HG03280 (cell line): ENCODE measurements around the gene PLAC1.

Source experiments
- ATAC-seq: cut with Tn5 transposase; IDR thresholded peaks from one replicate; pipeline ENCODE4 v1.9.1; 2021; ENCODE audit warnings: mild to moderate bottlenecking, moderate library complexity; ENCODE audit not compliant: unreplicated experiment

Gene PLAC1, protein sequence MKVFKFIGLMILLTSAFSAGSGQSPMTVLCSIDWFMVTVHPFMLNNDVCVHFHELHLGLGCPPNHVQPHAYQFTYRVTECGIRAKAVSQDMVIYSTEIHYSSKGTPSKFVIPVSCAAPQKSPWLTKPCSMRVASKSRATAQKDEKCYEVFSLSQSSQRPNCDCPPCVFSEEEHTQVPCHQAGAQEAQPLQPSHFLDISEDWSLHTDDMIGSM

DNA sequence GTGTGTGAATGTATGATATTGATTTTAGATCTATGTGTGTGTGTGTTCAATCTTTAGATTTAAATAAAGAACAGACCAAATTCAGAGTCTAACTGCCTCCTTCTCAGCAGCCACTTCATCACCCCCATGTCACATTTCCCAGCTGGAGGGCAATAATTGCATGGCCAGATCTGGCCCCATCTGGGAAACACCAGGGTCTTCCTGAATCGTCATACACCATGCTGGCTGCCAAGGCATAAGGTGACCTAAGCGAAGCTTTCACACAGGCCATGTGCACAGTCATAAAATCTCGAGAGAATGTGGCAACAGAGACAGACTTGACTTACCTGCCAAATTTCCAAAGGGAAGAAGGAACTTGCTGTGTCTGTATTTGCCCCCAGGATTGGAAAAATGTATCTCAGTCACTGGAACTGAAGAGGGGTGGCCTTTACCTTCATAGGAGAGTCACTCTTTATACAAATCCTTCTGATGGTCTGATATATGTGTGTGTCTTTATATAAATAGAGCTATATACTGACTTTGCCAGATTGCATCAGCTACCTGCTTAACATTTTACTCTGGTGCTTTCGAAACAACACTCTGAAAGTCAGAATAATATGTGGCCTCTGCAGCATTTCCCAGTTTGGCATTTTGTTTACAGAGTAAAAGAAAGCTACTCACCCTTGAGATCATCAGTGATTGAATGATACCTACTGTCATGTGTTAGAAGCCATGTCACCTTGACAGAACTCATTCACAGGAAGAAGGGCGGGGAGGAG, at the start of gene PLAC1:
Gene PLAC1 (minus strand): TSS at position 470 of the 758 bp plus-strand sequence. CDS start 91,789 bp downstream, outside the sequence.
- no peak for ATAC-seq

- no peak for ATAC-seq
These were observed 47.9 kb upstream of the PLAC1 start for GRCh38 chrX:134706138-134706537.

DNA sequence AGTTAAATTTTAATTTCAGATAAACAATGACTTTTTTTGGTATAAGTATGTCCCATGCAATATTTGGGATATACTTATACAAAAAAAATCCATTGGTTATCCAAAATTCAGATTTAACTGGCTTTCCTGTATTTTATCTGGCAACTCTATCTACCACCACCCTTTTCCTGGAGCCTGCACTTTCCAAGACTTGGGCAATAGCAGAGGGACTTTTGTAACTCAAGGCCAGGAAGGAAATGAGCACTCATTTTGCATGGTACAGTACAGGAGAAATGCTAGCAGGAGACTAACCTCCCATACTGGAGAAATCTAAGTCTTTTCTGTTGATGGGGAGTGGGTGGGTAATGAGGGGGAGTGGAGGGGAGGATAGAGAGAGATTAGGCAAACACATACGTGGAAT, 37.7 kb upstream of the PLAC1 start:
- no peak for ATAC-seq

- no peak for ATAC-seq
These were observed 36.4 kb upstream of the PLAC1 start for GRCh38 chrX:134694333-134695322.

GRCh38 chrX:134693644-134694043, 35.4 kb upstream of the PLAC1 start:
- no peak for ATAC-seq

- ATAC-seq: no peak
These were observed 34.7 kb upstream of the PLAC1 start for GRCh38 chrX:134692990-134693389.

- ATAC-seq: no peak
These were observed 34.0 kb upstream of the PLAC1 start for GRCh38 chrX:134692233-134692632.

DNA sequence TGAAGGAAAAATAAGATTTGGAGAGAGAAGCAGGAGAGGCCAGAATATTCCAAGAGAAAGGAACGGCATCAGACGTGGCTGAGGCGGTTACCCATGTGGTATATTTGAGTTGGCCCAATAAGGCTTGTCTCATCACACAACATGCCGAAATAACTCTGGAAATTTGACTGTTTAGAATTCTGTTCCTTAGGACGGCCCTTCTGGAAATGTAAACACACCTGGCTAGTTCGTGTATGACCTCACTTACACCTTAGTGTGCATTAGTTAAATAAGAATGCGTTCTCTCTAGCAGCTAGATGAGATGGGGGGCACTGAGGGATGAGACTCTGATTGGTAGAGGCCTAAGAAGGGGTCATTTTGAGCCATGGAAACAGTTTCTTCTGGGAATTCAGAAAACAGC, 33.2 kb upstream of the PLAC1 start:
- ATAC-seq: no peak

- ATAC-seq: no peak
These were observed 30.6 kb upstream of the PLAC1 start for GRCh38 chrX:134688839-134689238.

GRCh38 chrX:134688031-134688823, 30.0 kb upstream of the PLAC1 start:
- ATAC-seq: no peak

DNA sequence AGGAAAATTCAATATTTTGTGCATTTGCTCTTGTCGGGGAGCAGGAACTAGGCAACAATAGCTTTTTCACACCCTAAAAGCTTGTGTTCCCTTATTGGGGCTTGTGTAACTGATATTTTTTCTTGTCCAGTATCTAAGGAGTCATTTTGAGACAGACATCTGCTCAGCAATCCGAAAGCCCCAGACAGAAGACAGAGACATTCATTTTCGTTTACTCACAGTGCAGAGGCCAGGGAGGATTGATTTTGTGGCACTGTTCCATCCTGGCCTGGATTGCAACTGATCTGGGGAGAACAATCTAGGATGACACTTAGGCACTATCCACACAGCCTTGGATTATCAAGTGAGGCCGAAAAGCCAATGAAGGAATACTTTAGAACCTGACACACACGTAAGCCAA, 27.4 kb upstream of the PLAC1 start:
- ATAC-seq: peak; percentile 48

DNA sequence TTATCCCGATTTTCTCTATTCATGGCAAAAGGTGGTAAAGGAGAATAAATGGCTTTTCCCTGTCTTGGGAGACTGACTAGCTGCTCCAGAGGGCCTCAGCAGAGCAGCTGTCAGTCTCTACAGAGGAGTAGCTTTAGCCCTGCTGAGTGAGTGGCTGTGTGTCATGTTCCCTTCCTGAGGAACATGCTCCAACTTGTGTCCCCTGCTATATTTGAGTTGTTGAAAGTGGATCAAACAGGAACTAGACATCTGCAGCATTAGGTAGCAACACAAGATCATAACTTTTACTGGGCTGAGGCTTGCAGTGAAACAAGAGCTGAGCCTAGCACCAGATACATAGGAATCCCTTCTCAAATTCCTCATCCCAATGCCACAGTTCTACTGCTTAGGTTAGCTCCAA, 26.7 kb upstream of the PLAC1 start:
- no peak for ATAC-seq

DNA sequence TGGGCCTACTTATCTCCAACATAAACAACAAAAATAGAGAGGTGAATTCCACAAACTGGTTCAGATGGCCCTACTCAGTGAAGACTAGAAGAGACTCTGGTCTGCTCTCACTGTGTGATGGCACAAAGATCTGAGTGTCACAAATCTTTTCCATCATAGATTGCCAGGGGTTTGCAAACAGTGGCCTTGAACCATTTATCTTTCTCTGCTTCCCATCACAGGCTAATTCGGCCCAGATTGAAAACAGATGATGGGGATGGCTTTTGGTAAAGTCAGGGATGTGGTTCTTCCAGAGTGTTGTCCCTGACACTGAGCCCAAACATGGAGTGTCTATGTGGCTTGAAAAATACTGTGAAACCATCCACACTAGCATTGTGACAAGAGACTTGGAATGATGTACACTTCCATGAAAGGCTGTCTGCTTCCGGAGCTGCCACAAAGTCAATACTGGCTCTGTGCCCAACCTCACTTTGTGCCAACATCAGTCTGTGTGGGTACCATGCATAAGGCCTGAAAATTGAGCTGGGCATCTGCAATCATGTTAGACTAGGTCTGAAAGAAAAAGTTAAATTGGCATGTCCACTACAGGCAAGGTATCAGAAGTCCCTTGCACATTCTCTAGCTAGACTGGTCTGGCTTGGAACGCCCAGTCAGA, 25.2 kb upstream of the PLAC1 start:
- no peak for ATAC-seq

DNA sequence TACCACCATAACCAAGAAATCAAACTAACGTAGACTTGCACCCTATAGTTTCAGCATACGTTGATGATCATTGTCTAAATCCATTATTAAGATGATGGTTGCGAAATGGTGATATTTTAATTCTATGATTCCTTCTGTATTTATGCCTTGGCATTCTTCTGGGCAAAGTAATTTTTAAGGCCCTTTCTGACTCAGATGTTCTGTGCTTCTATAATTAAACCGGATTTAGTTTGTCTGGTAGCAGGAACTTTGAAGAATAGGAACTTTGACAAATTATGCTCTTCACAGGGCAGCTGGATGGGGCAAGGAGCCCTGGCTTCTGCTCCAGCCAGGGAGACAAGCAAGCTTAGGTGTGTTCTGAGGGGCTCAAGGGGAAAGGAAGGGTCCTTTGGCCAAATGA, 23.8 kb upstream of the PLAC1 start:
- no peak for ATAC-seq

GRCh38 chrX:134679644-134680043, 21.4 kb upstream of the PLAC1 start:
- no peak for ATAC-seq

- ATAC-seq: no peak
These were observed 20.9 kb upstream of the PLAC1 start for GRCh38 chrX:134679221-134679620.

DNA sequence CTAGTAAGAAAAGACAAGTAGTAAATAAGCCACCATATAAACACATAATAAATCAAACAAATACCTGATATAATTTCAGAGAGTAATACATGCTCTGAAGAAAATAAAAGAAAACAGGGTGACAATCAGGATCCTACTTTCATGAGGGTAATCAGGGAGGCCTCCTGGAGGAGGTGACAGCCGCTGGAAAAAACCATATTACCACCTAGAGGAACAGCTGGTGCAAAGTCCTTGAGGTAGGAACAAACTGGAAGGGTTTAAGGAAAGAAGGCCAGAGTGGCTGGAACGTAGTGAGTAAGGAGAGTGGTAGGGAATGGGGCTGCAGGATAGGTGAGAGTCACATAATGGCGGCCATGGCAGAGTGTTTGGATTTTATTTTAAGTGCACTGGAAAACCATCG, 19.1 kb upstream of the PLAC1 start:
- ATAC-seq: no peak

GRCh38 chrX:134676436-134676835, 18.2 kb upstream of the PLAC1 start:
- no peak for ATAC-seq

DNA sequence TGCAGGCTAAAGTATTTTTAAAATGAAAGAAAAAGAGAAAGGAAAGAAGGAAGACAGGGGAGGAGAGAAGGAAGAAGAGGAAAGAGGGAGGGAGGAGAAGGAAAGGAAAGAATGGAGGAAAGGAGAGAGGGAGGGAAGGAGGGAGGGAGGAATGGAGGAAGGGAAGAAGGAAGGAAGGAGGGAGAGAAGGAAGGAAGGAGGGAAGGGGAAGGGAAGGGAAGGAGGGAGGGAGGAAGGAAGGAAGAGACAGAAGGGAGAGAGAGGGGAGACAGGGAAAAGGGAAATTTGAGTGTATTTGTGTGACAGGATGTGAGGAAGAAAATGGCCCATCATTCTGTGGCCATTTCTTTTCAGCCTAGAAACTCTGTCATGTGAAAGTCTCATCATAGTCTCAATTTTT, 14.9 kb upstream of the PLAC1 start:
- no peak for ATAC-seq

- ATAC-seq: no peak
These were observed 13.8 kb upstream of the PLAC1 start for GRCh38 chrX:134672101-134672500.
